Keratinocyte (primary cell): ENCODE data around the gene A2M. TPM values are rescaled to one million over a fixed set of nuclear protein-coding genes. Genes with fewer than 3 reads are reported as not detected.

Experiments used
- DNase-seq: peaks from one replicate; pipeline ENCODE4 v3.0.0-alpha.2; 2011; ENCODE audit warnings: low read depth, missing footprints, low spot score
- FAIRE-seq: peaks from 2 replicates; lab custom pipeline; 2011; peaks lifted over from hg19 to GRCh38; lab: Jason Lieb, UNC
- H2AFZ ChIP-seq: 2 replicates; pipeline ENCODE4 v1.6.0; 2012; ENCODE audit warnings: low read length, control low read depth, inconsistent platforms; ENCODE audit not compliant: control insufficient read depth
- H3K27ac ChIP-seq: 2 replicates; pipeline ENCODE4 v1.5.1; 2011; ENCODE audit warnings: low read length; ENCODE audit not compliant: control insufficient read depth, insufficient read depth
- H3K27me3 ChIP-seq: 3 replicates; pipeline ENCODE4 v1.6.0; 2011; ENCODE audit warnings: low read length; ENCODE audit not compliant: control insufficient read depth, insufficient read depth; ENCODE audit errors: extremely low read depth
- H3K36me3 ChIP-seq, 2 experiments: 2 replicates in 1 of 2; 3 replicates in 1 of 2; pipeline ENCODE4 v1.5.1; 2011; ENCODE audit warnings: low read length in 2 of 2, mild to moderate bottlenecking in 1 of 2; ENCODE audit not compliant: control insufficient read depth in 2 of 2, insufficient read depth in 2 of 2; ENCODE audit errors: extremely low read depth in 1 of 2
- H3K4me1 ChIP-seq: 3 replicates; pipeline ENCODE4 v1.5.1; 2011; ENCODE audit warnings: low read length; ENCODE audit not compliant: control insufficient read depth, insufficient read depth; ENCODE audit errors: extremely low read depth
- H3K4me2 ChIP-seq: 3 replicates; pipeline ENCODE4 v1.6.0; 2011; ENCODE audit warnings: low read depth, low read length; ENCODE audit not compliant: control insufficient read depth, insufficient read depth; ENCODE audit errors: extremely low read depth
- H3K4me3 ChIP-seq, 3 experiments: fragments of 200-600 bp in 1 of 3; sonication (generic) in 1 of 3; 2 replicates in 2 of 3; 3 replicates in 1 of 3; pipeline ENCODE4 v1.5.1; 2011 to 2016; ENCODE audit warnings: low read length in 3 of 3, mild to moderate bottlenecking in 3 of 3, control low read depth in 2 of 3, inconsistent platforms in 1 of 3, low read depth in 1 of 3, mixed read lengths in 1 of 3, mixed run types in 1 of 3, moderate library complexity in 1 of 3; ENCODE audit not compliant: control insufficient read depth in 2 of 3, insufficient read depth in 2 of 3; ENCODE audit errors: extremely low read depth in 1 of 3
- H3K79me2 ChIP-seq: 2 replicates; pipeline ENCODE4 v1.6.0; 2012; ENCODE audit warnings: low read length; ENCODE audit not compliant: control insufficient read depth, insufficient read depth
- H3K9ac ChIP-seq: 3 replicates; pipeline ENCODE4 v1.6.0; 2011; ENCODE audit warnings: low read length; ENCODE audit not compliant: control insufficient read depth, insufficient read depth; ENCODE audit errors: extremely low read depth
- H3K9me1 ChIP-seq: 3 replicates; pipeline ENCODE4 v1.6.0; 2011; ENCODE audit warnings: low read length; ENCODE audit not compliant: control insufficient read depth, insufficient read depth; ENCODE audit errors: extremely low read depth
- H3K9me3 ChIP-seq: 2 replicates; pipeline ENCODE4 v1.5.1; 2012; ENCODE audit warnings: low read depth, low read length; ENCODE audit not compliant: control insufficient read depth
- H4K20me1 ChIP-seq: 3 replicates; pipeline ENCODE4 v1.6.0; 2011; ENCODE audit warnings: low read length; ENCODE audit not compliant: control insufficient read depth, insufficient read depth; ENCODE audit errors: extremely low read depth
- EZH2 ChIP-seq: IDR thresholded peaks from one replicate; pipeline ENCODE4 v1.6.1; 2012; ENCODE audit warnings: inconsistent platforms, mild to moderate bottlenecking, low read length, moderate library complexity
- dilution Hi-C: fragments of 300-500 bp; cut with MboI; formaldehyde crosslinking; loops from one replicate; pipeline ENCODE4 v1.7.0; 2020; ENCODE audit warnings: low sequenced_read_pairs; ENCODE audit not compliant: extremely low pct_ligation_motif_present
- polyA plus RNA-seq, 5 experiments: library from polyadenylated mRNA; depleted of rRNA in 3 of 5; stranded (reverse) in 3 of 5; stranded (forward) in 1 of 5; unstranded in 1 of 5; fragments of >200 nt; gene quantifications; 1 replicate in 1 of 5; 2 replicates in 3 of 5; 3 replicates in 1 of 5; pipeline versions ENCODE4 v1.2.1 to v1.2.3, GENCODE V29; 2011 to 2012; ENCODE audit warnings: missing spikeins in 2 of 5, low read depth in 1 of 5, low replicate concordance in 1 of 5
- TF ChIP-seq, protein P1 (sequence below), 3 experiments: IDR thresholded peaks in 1 of 3; conservative IDR thresholded peaks in 1 of 3; optimal IDR thresholded peaks in 1 of 3; 2 replicates in 2 of 3; 3 replicates in 1 of 3; pipeline versions ENCODE3 to v1.5.1; 2011; ENCODE audit warnings: low read length in 3 of 3, mild to moderate bottlenecking in 3 of 3, moderate library complexity in 2 of 3, control low read depth in 1 of 3, inconsistent platforms in 1 of 3; ENCODE audit not compliant: insufficient read depth in 2 of 3; ENCODE audit errors: extremely low read depth in 1 of 3

Gene A2M
- polyA plus RNA-seq, 1 donor (not counting 4 experiments of a cell fraction or from before 2014, with no cell fraction given), result 0.49 TPM

DNA sequence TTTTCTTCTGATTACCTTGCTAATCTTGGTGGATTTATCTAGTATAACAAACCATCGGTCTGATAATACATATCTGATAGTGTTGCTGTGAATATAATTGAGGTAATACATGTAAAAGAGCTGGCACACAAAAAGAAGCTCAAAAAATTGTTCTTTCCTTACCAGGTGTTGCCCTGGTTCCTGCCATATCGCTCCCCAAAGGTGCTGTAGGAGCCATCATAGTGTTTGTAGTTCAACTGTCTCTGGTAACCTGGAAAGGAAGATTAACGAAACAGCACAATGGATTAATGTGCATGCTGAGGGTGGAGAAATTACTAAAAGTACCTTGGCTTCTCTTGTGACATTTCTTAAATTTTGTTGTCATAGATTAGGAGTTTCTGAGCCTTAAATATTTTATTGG lies 36.6 kb downstream of the A2M start:
- TF ChIP-seq EZH2, result no peak
- TF ChIP-seq, protein P1, sequence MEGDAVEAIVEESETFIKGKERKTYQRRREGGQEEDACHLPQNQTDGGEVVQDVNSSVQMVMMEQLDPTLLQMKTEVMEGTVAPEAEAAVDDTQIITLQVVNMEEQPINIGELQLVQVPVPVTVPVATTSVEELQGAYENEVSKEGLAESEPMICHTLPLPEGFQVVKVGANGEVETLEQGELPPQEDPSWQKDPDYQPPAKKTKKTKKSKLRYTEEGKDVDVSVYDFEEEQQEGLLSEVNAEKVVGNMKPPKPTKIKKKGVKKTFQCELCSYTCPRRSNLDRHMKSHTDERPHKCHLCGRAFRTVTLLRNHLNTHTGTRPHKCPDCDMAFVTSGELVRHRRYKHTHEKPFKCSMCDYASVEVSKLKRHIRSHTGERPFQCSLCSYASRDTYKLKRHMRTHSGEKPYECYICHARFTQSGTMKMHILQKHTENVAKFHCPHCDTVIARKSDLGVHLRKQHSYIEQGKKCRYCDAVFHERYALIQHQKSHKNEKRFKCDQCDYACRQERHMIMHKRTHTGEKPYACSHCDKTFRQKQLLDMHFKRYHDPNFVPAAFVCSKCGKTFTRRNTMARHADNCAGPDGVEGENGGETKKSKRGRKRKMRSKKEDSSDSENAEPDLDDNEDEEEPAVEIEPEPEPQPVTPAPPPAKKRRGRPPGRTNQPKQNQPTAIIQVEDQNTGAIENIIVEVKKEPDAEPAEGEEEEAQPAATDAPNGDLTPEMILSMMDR (optimal IDR thresholded peaks at IDR 0.05 in 1 of 3, IDR thresholded peaks at IDR 0.05 in 1 of 3, conservative IDR thresholded peaks at IDR 0.05 in 1 of 3; ENCODE audit: extremely low read depth in 1 of 3, insufficient read depth in 2 of 3, low read length in 3 of 3), result no peak
- no peak for FAIRE-seq

GRCh38 chr12:9077152-9078031 lies 38.3 kb downstream of the A2M start:
- Histone ChIP-seq H3K27ac (no peak overlapping the region), H4K20me1 (no peaks in the 10 kb centered on the region), H3K9ac (no peak overlapping the region), H2AFZ (no peak overlapping the region), H3K4me2 (no peak overlapping the region), H3K4me3 (no peak overlapping the region), H3K36me3 (no peaks in the 10 kb centered on the region), H3K79me2 (no peaks in the 10 kb centered on the region), H3K4me1 (no peaks in the 10 kb centered on the region), H3K9me3 (no peaks in the 10 kb centered on the region), H3K27me3 (peaks cover 3% of the 10 kb centered on the region), H3K9me1 (no peaks in the 10 kb centered on the region)
- no peak for TF ChIP-seq EZH2
- TF ChIP-seq, protein P1 (optimal IDR thresholded peaks at IDR 0.05 in 1 of 3, IDR thresholded peaks at IDR 0.05 in 1 of 3, conservative IDR thresholded peaks at IDR 0.05 in 1 of 3; ENCODE audit: extremely low read depth in 1 of 3, insufficient read depth in 2 of 3, low read length in 3 of 3), result no peak
- dilution Hi-C loops, result no loop called here
- FAIRE-seq (no peak), DNase-seq (no peak)

More for the DNA sequence above, 36.6 kb downstream of the A2M start:
- no peaks in the 10 kb centered on the region for H3K79me2 ChIP-seq
- H3K4me1 ChIP-seq, result no peaks in the 10 kb centered on the region
- no peaks in the 10 kb centered on the region for H3K9me1 ChIP-seq
- H2AFZ ChIP-seq, result no peak overlapping the region
- H3K9me3 ChIP-seq, result no peaks in the 10 kb centered on the region
- dilution Hi-C loops, result no loop called here
- no peak overlapping the region for H3K4me2 ChIP-seq
- H3K27me3 ChIP-seq, result no peaks in the 10 kb centered on the region
- no peak for DNase-seq
- no peak overlapping the region for H3K9ac ChIP-seq
- H3K4me3 ChIP-seq, result no peak overlapping the region
- H3K36me3 ChIP-seq, result no peaks in the 10 kb centered on the region
- H3K27ac ChIP-seq, result no peak overlapping the region
- H4K20me1 ChIP-seq, result no peaks in the 10 kb centered on the region
